ENCODE results near the gene ZNF440. TPM values are rescaled to one million over a fixed set of nuclear protein-coding genes. Genes with fewer than 3 reads are reported as not detected.
A peak's percentile ranks its signal among the peaks of the same experiment; 100 is the strongest.
"Not testable (repeated sequence)": the region's sequence is repeated elsewhere in the genome, so short reads cannot be mapped to it uniquely, and the experiment has no call there.

Gene ZNF440
- total RNA-seq: 10.8 and 15.9 TPM in 2 replicates

- peak; percentile 87 for DNase-seq (ENCODE audit: low read depth)
These were observed at the start of gene ZNF440 for GRCh38 chr19:11814029-11814699. Gene ZNF440 (plus strand): TSS chr19:11814273. CDS start chr19:11814448, 175 bp downstream.

GRCh38 chr19:11766597-11767591 is 47.2 kb upstream of the ZNF440 start, which contains the start of gene ZNF441:
Gene ZNF441 (plus strand): TSS chr19:11767000. CDS start chr19:11767194, 194 bp downstream.
- DNase-seq (ENCODE audit: low read depth): peak; percentile 86

- peak; percentile 70 for DNase-seq (ENCODE audit: low read depth)
These were observed 46.4 kb upstream of the ZNF440 start for GRCh38 chr19:11767633-11768133.

GRCh38 chr19:11769995-11770394 is 44.1 kb upstream of the ZNF440 start:
- DNase-seq (ENCODE audit: low read depth): no peak

GRCh38 chr19:11771520-11771919 is 42.6 kb upstream of the ZNF440 start:
- DNase-seq (ENCODE audit: low read depth): not testable (repeated sequence)

- DNase-seq (ENCODE audit: low read depth): not testable (repeated sequence)
These were observed 37.4 kb upstream of the ZNF440 start for GRCh38 chr19:11776669-11777068.

GRCh38 chr19:11780431-11781020 is 33.5 kb upstream of the ZNF440 start:
- no peak for DNase-seq (ENCODE audit: low read depth)

GRCh38 chr19:11781295-11782057 is 32.6 kb upstream of the ZNF440 start:
- DNase-seq (ENCODE audit: low read depth): peak; percentile 13

- DNase-seq (ENCODE audit: low read depth): no peak
These were observed 30.3 kb upstream of the ZNF440 start for GRCh38 chr19:11783767-11784166.

GRCh38 chr19:11784356-11784755 is 29.7 kb upstream of the ZNF440 start:
- no peak for DNase-seq (ENCODE audit: low read depth)

- no peak for DNase-seq (ENCODE audit: low read depth)
These were observed 26.5 kb upstream of the ZNF440 start for GRCh38 chr19:11787536-11787935.

GRCh38 chr19:11792942-11793341 is 21.1 kb upstream of the ZNF440 start:
- no peak for DNase-seq (ENCODE audit: low read depth)

- DNase-seq (ENCODE audit: low read depth): peak; percentile 79
These were observed 16.6 kb upstream of the ZNF440 start for GRCh38 chr19:11797491-11797890.

GRCh38 chr19:11798391-11799330 is 15.4 kb upstream of the ZNF440 start, which contains the start of gene ZNF491:
Gene ZNF491 (plus strand): TSS chr19:11798523. CDS start chr19:11805954, 7,431 bp downstream.
- DNase-seq (ENCODE audit: low read depth): peak; percentile 80

GRCh38 chr19:11806354-11807098 is 7.5 kb upstream of the ZNF440 start:
- DNase-seq (ENCODE audit: low read depth): no peak

- no peak for DNase-seq (ENCODE audit: low read depth)
These were observed 7.0 kb upstream of the ZNF440 start for GRCh38 chr19:11807099-11807380.

- DNase-seq (ENCODE audit: low read depth): no peak
These were observed 407 bp upstream of the ZNF440 start for GRCh38 chr19:11813703-11814028.

GRCh38 chr19:11814700-11815035 is 595 bp downstream of the ZNF440 start:
- DNase-seq (ENCODE audit: low read depth): peak; percentile 57

- DNase-seq (ENCODE audit: low read depth): peak; percentile 28
These were observed 7.5 kb downstream of the ZNF440 start for GRCh38 chr19:11821474-11822109.
